NCI-H460 (cell line): Measurements from ENCODE around the gene ARID3C. TPM values are rescaled to one million over a fixed set of nuclear protein-coding genes. Genes with fewer than 3 reads are reported as not detected.

Experiments used
- DNase-seq: peaks from one replicate; pipeline ENCODE4 v3.0.0-alpha.2; 2016; ENCODE audit warnings: low read depth; ENCODE audit errors: extremely low read depth
- total RNA-seq: library from RNA; depleted of rRNA; stranded (reverse); fragments of >200 nt; shearing (Covaris generic); gene quantifications from 2 replicates; pipeline ENCODE4 v1.2.3, GENCODE V29; 2014

The ARID3C gene
- total RNA-seq, 1 experiment from 2014 or later: not detected

- peak; percentile 65 for DNase-seq
Measured at GRCh38 chr9:34603610-34604231, 25.1 kb downstream of the ARID3C start.

GRCh38 chr9:34601937-34602573 lies 26.8 kb downstream of the ARID3C start:
- DNase-seq: no peak

GRCh38 chr9:34600908-34601307 lies 28.0 kb downstream of the ARID3C start:
- DNase-seq: no peak

GRCh38 chr9:34599546-34599945 lies 29.3 kb downstream of the ARID3C start:
- no peak for DNase-seq

- no peak for DNase-seq
Measured at GRCh38 chr9:34594177-34594576, 34.7 kb downstream of the ARID3C start.

DNA sequence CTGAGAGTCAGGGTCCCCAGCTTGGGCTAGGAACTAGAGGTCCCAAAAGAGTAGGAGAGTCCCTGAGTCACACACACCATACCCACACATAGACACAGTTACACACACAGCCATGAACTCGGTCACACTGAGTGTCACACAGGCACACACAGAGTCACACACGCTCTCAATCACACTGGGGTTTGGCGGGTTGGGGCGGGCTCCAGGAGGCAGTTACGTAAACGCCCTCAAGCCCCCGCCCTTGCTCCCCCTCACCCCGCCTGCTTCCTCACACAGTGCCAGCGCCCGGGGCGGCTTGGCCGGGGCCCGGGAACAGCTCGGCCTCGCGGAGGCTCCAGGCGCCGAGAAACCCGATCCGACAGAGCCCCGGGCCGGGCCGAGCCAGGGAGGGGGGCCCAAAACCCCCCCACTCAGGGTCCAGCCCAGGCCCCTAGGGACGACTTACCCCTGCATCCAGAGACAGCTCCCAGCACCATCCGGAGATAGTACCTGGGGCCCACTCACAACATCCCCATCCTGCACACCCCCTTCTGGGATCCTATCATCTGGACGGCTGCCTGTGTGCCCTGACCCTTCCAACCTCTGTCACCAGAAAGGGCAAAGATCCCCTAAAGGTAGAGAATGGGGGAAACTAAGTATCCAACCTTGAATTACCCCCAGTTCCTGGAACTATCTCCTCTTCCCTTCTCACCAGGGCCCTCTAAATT lies 35.8 kb downstream of the ARID3C start:
- no peak for DNase-seq

DNA sequence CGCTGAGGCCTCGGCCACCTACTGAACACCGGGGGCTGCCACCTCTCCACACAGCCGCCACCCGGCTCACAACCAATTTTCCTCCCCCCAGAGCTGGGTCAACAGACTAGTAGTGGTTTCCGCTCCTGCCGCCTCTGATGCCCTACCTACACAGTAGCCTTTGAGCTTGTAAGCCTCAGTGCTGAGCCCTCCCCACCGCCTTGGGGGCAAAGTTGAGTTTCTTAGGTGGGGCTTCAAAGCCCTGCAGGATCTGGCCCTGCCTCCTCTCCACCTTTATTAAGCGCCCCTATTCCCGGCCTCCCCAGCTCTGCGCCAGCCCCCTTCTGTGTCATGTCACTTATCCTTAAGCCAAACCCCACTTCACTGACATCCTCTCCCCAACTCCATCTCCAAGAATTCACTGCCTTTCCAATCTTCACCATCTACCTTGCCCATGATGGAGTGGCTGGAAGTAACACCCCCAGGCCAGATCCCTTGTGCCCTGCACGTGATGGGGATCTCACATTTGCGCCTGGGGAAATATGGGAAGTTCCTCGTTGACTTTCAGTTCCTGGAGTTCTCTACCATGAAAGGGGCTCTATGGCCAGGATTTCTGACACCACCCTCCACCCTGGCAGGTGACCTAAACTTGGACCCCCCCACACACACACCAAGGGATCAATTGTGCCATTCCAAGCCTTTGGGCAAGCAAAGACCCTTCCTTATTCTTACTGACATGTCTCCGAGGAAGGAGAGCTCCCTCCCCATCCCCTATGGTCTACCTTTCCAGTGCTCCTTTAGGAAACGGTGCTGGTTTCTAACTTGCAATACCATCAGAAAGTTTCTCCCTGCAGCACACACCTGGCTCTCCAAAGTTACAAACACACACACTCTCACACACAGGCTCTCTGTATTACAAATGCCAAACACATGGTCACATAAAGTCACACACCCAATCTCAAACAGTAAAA lies 36.7 kb downstream of the ARID3C start:
- no peak for DNase-seq

- peak; percentile 62 for DNase-seq
Measured at GRCh38 chr9:34591248-34591916, 37.5 kb downstream of the ARID3C start.

DNA sequence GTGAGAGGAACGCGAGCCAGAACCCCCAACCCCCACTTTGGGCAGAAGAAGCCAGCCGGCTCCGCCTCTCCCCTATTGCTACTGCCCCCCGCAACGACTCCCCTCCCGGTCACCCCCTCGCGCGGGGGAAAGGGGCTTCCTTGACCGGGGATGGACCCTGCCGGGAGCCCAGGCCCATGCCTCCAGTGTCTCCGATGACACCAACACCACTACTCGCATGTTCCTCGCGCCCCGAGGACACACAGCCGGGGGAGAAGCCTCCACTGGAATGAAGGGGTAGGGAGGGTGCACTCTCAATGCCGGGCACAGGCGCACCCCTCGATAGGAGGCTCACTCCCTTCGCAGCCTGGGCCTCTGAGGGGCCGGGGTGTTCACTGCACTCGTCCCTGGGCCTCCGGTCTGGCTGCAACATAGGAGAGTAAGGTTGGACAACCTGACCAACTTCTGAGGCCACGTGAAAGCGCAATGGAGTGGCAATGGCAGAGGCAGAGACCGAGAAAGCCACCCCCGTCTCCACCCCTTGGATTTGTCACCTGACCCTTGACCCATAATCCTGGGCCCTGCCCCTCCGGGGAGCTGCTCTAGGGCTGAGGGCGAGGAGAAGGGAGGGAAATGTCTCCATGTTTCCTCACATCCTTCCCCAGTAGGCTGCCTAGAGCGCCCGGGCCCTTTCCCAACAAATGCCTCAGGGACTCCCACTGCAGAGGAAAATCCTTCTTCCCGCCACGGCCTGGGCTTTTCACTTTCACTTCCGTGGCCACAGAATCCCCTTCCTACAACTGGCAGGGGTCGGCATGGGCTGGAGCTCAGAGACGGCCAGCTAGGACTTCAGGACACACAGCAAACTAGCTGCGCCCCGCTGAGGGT lies 38.3 kb downstream of the ARID3C start:
- DNase-seq: no peak

- no peak for DNase-seq
Measured at GRCh38 chr9:34589636-34590380, 39.1 kb downstream of the ARID3C start, which contains the start of gene CNTFR. TSS of gene CNTFR (minus strand) at chr9:34589724. CDS start at chr9:34568981, 20,743 bp downstream.

DNA sequence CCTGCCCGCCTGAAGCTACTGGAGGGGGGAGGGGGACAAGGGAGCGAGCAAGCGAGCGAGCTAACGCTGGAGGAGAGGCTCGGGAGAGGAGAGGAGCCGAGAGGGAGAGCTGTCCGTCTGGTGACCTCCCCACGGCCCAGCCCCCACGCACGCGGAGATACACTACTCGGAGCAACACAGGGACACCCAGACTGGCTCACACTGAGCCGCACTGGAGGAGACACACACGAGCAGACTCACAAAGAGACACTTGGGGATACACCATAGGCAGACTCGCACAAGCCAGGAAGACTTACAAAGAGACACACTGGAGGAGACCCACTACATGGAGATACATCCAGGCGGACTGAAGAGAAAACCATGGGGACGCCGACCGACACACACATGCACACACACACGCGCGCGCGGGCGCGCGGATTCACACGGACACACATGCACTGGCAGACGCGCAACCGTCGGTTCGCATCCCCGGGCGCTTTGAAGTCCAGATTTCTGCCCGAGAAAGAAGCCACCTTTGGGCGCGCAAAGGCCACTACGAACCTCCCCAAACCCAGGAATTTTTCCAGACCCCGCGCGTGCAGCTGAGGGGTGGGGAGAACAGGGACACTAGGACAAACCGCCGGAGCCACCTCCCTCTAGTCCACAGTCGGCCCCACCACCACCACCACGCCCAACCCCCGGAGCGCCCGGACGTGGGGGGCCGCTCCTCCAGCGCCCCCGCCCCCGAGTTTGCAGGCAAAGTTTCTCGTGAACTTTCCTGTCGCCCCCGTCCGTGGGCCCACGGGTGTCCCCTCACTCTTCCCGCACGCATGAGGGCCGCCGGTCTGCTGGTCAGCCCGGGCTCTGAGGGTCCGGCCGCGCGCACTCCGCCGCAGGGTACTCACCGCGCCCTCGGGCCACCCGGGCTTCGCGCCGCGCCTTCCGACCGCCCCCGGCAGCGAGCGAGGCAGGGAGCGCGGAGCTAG lies 39.9 kb downstream of the ARID3C start:
- no peak for DNase-seq

- no peak for DNase-seq
Measured at GRCh38 chr9:34587271-34587670, 41.6 kb downstream of the ARID3C start.

- DNase-seq: no peak
Measured at GRCh38 chr9:34585946-34586669, 42.8 kb downstream of the ARID3C start.

DNA sequence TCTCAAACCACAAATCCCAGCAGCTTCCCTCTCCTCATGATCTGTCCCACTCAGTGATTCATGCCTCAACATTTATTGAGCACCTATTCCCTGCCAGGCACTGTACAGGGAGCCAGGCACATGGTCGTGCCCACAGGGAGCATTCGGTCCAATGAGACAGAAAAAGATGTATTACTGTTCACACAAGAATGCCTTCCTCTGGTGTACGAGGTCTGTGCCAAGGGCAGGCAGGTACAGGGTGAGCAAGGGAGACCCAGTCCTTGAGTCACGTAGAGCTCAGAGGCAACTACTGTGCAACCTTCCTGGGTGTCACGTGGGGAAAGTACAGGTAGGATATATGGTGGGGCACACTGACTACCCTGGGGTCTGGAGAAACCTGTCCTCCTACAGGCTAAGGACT lies 43.9 kb downstream of the ARID3C start:
- DNase-seq: no peak

GRCh38 chr9:34582787-34583186 lies 46.1 kb downstream of the ARID3C start:
- DNase-seq: no peak

- DNase-seq: no peak
Measured at GRCh38 chr9:34581318-34581717, 47.5 kb downstream of the ARID3C start.

- DNase-seq: no peak
Measured at GRCh38 chr9:34580358-34580757, 48.5 kb downstream of the ARID3C start.
